Testis (tissue), 2 donors: ENCODE measurements around the gene ACBD6.

Experiments
- POLR2A ChIP-seq: fragments of 450-650 bp; IDR thresholded peaks from one replicate; pipeline ENCODE4 v1.6.1; 2017; ENCODE audit warnings: antibody characterized with exemption, mild to moderate bottlenecking, moderate library complexity
- TF ChIP-seq, protein P1 (sequence below), 3 experiments: fragments of 450-650 bp in 2 of 3; fragments of 200-600 bp in 1 of 3; sonication (generic) in 1 of 3; IDR thresholded peaks; one replicate each; pipeline ENCODE4 v1.5.1; 2016 to 2019; ENCODE audit warnings: antibody characterized with exemption in 3 of 3, mild to moderate bottlenecking in 2 of 3, moderate library complexity in 1 of 3

DNA sequence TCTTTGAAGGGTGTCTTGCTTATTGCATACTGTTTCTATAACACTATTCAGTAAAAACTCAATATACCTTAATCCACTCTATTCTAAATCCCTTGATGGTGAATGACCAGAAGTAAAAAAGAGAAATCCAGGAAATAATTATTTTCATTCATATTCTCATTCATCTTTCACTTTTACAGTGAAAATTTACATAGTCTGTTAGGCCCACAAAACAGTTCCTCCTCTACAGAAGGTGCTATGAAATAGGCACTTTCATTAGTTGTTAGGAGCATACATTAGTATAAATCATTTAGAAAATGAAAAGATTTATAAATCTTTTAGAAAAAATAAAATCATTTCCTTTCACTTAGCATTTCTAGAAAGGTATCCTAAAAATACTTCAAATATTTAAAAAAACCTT, 157.2 kb downstream of the ACBD6 start:
- TF ChIP-seq, protein P1, sequence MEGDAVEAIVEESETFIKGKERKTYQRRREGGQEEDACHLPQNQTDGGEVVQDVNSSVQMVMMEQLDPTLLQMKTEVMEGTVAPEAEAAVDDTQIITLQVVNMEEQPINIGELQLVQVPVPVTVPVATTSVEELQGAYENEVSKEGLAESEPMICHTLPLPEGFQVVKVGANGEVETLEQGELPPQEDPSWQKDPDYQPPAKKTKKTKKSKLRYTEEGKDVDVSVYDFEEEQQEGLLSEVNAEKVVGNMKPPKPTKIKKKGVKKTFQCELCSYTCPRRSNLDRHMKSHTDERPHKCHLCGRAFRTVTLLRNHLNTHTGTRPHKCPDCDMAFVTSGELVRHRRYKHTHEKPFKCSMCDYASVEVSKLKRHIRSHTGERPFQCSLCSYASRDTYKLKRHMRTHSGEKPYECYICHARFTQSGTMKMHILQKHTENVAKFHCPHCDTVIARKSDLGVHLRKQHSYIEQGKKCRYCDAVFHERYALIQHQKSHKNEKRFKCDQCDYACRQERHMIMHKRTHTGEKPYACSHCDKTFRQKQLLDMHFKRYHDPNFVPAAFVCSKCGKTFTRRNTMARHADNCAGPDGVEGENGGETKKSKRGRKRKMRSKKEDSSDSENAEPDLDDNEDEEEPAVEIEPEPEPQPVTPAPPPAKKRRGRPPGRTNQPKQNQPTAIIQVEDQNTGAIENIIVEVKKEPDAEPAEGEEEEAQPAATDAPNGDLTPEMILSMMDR (IDR thresholded peaks at IDR 0.05): no peak
- no peak for TF ChIP-seq POLR2A
